GM19438 (cell line): ENCODE results near the gene FBXO45.
"Not testable (repeated sequence)": the region's sequence is repeated elsewhere in the genome, so short reads cannot be mapped to it uniquely, and the experiment has no call there.

Experiments
- ATAC-seq: cut with Tn5 transposase; IDR thresholded peaks from one replicate; pipeline ENCODE4 v1.9.1; 2021; ENCODE audit warnings: low read depth; ENCODE audit not compliant: unreplicated experiment

FBXO45 gene

GRCh38 chr3:196555295-196555694, 13.2 kb upstream of the FBXO45 start:
- ATAC-seq = no peak

- no peak for ATAC-seq
Measured at GRCh38 chr3:196557236-196557635, 11.2 kb upstream of the FBXO45 start.

GRCh38 chr3:196558476-196558875, 10.0 kb upstream of the FBXO45 start:
- ATAC-seq = no peak

GRCh38 chr3:196559826-196560225, 8.6 kb upstream of the FBXO45 start:
- ATAC-seq = no peak

GRCh38 chr3:196563721-196564225, 4.7 kb upstream of the FBXO45 start:
- ATAC-seq = no peak

- peak; percentile 33 for ATAC-seq
Measured at GRCh38 chr3:196569003-196569516, 600 bp downstream of the FBXO45 start.

- ATAC-seq = not testable (repeated sequence)
Measured at GRCh38 chr3:196570332-196570731, 1.9 kb downstream of the FBXO45 start.

- no peak for ATAC-seq
Measured at GRCh38 chr3:196572389-196572788, 3.9 kb downstream of the FBXO45 start.

GRCh38 chr3:196585044-196585757, 16.7 kb downstream of the FBXO45 start:
- ATAC-seq = no peak

GRCh38 chr3:196590279-196590678, 21.8 kb downstream of the FBXO45 start:
- no peak for ATAC-seq

- no peak for ATAC-seq
Measured at GRCh38 chr3:196596355-196596754, 27.9 kb downstream of the FBXO45 start.

GRCh38 chr3:196597971-196598733, 29.7 kb downstream of the FBXO45 start:
- ATAC-seq = not testable (repeated sequence)

- ATAC-seq = no peak
Measured at GRCh38 chr3:196599734-196600128, 31.3 kb downstream of the FBXO45 start.

GRCh38 chr3:196600359-196600758, 31.9 kb downstream of the FBXO45 start:
- no peak for ATAC-seq

GRCh38 chr3:196602673-196603072, 34.2 kb downstream of the FBXO45 start:
- no peak for ATAC-seq

- ATAC-seq = no peak
Measured at GRCh38 chr3:196603683-196604082, 35.2 kb downstream of the FBXO45 start.

GRCh38 chr3:196604548-196604947, 36.1 kb downstream of the FBXO45 start:
- ATAC-seq = no peak

GRCh38 chr3:196608693-196609092, 40.2 kb downstream of the FBXO45 start:
- ATAC-seq = no peak

- peak; percentile 83 for ATAC-seq
Measured at GRCh38 chr3:196609343-196609775, 40.9 kb downstream of the FBXO45 start.

GRCh38 chr3:196609805-196610515, 41.5 kb downstream of the FBXO45 start:
- no peak for ATAC-seq
